Gastroesophageal sphincter (tissue), 3 donors: ENCODE measurements around the gene FOXN3.

ENCODE experiments used
- CTCF ChIP-seq, 4 experiments: fragments of 200-600 bp in 2 of 4; fragments of 450-650 bp in 2 of 4; sonication (generic) in 1 of 4; IDR thresholded peaks; one replicate each; pipeline ENCODE4 v1.5.1; 2017 to 2019; ENCODE audit warnings: antibody characterized with exemption in 4 of 4, mild to moderate bottlenecking in 2 of 4, moderate library complexity in 2 of 4
- EP300 ChIP-seq: sonication (generic); formaldehyde crosslinking; IDR thresholded peaks from one replicate; pipeline ENCODE4 v1.6.1; 2017; ENCODE audit warnings: antibody characterized with exemption, mild to moderate bottlenecking
- POLR2A ChIP-seq, 2 donors: fragments of 450-650 bp; IDR thresholded peaks; one replicate each; pipeline ENCODE4 v1.6.1; 2017; ENCODE audit warnings: antibody characterized with exemption in 2 of 2, mild to moderate bottlenecking in 2 of 2, moderate library complexity in 1 of 2
- POLR2AphosphoS5 ChIP-seq: sonication (generic); formaldehyde crosslinking; IDR thresholded peaks from one replicate; pipeline ENCODE4 v1.6.1; 2017; ENCODE audit warnings: antibody characterized with exemption

DNA sequence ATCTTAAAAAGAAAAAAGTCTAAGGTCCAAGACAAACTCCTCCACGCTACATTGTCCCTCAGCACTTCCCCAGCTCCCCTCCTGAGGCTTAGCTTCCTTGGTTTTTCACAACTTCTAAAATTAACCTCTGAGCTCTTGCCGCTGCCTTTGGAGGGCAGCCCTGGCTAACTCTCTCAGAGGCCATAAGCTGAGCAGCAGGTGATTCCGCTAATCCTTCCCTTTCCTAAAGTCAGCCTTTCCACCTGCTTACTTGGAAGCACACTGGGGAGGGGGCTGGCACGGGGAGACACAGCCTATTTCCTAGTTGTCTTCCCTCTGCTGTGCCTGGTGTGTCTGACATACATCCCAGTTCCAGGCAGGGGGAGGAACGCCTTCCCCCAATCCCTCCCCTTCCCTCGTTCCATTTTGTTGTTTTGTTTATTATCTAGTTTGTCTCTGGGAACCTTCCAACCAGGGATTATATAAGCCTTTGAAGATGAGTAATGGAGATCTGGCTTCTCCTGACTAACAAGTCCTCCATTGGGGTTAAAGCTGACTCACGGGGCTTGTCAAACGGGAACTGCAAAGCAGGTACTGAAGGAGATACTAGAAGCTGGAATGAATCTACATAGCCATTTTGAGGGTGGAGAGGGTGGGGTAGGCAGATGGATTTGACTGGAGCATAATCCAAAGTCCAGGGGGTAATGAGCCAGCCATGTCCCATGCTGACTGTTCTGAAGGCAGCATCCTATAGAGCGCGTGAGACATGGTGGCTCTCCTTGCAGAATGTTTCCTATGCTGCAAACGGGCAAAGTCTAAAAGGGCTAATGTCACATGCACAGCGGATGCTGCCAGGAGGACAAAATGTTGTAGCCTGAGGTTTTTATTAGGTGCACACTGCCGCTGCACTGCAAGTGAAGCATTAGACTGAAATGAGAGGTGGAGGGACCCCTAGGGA, 230.8 kb downstream of the FOXN3 start:
- TF ChIP-seq CTCF (IDR thresholded peaks at IDR 0.05) (no peak), POLR2AphosphoS5 (no peak), EP300 (no peak), POLR2A (IDR thresholded peaks at IDR 0.05) (no peak)
